GM12874 (cell line): Measurements from ENCODE around the gene P3R3URF.

Experiments used
- TF ChIP-seq, protein P1 (sequence below): IDR thresholded peaks from 2 replicates; pipeline ENCODE4 v1.5.1; 2011; ENCODE audit warnings: low read depth, mild to moderate bottlenecking, control low read depth, low read length, moderate library complexity; ENCODE audit not compliant: insufficient read depth

The P3R3URF gene

DNA sequence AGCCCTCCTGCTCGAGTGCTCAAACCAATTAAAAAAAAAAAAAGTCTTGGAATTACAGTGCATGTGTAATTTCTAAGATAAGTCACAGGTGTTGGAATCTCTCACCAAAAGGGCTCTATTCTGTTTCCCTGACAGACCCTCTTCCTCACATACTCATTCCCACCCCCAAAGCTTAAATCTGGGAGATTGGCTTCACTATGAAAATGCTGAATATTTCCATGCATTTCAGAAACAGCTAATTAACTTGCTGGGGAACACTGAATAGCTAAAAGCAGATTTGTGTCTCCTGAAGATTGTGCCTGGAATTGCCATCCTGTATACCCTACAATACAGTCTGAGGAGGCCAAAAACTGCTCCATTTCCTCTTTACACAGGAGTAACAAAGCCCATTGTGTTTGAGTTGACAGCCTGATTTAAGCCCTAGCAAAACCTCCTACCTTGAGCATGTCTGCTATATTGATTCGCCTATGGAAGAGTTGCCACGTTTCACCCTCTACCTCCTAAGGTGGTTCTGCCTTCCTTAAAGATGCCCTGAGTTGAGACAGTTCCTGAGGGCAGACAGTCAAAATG is 42.4 kb downstream of the P3R3URF start:
- TF ChIP-seq, protein P1, sequence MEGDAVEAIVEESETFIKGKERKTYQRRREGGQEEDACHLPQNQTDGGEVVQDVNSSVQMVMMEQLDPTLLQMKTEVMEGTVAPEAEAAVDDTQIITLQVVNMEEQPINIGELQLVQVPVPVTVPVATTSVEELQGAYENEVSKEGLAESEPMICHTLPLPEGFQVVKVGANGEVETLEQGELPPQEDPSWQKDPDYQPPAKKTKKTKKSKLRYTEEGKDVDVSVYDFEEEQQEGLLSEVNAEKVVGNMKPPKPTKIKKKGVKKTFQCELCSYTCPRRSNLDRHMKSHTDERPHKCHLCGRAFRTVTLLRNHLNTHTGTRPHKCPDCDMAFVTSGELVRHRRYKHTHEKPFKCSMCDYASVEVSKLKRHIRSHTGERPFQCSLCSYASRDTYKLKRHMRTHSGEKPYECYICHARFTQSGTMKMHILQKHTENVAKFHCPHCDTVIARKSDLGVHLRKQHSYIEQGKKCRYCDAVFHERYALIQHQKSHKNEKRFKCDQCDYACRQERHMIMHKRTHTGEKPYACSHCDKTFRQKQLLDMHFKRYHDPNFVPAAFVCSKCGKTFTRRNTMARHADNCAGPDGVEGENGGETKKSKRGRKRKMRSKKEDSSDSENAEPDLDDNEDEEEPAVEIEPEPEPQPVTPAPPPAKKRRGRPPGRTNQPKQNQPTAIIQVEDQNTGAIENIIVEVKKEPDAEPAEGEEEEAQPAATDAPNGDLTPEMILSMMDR = no peak

DNA sequence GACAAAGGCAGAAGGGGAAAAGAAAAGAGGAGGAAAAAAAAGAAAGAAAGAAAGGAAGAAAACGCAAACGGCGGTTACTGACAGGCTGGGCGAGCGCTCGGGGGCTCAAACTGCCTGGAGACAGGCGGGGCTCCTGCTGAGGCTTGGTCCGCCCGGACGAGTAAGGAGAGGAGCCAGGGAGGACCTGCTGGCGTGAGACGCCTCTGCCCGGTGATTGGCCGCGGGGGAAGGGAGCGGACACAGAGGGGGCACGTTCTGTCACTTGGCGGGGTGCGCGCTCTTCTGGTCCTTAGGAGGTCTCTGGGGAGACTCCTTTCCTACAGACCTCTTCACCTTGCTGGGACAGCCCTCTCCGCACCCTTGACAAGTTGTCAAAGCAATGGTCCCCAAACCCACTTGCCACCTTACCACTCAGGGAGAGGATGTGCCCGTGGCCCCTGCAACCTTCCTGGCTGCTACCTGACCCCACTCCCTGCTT is 43.1 kb downstream of the P3R3URF start:
- TF ChIP-seq, protein P1 = no peak

DNA sequence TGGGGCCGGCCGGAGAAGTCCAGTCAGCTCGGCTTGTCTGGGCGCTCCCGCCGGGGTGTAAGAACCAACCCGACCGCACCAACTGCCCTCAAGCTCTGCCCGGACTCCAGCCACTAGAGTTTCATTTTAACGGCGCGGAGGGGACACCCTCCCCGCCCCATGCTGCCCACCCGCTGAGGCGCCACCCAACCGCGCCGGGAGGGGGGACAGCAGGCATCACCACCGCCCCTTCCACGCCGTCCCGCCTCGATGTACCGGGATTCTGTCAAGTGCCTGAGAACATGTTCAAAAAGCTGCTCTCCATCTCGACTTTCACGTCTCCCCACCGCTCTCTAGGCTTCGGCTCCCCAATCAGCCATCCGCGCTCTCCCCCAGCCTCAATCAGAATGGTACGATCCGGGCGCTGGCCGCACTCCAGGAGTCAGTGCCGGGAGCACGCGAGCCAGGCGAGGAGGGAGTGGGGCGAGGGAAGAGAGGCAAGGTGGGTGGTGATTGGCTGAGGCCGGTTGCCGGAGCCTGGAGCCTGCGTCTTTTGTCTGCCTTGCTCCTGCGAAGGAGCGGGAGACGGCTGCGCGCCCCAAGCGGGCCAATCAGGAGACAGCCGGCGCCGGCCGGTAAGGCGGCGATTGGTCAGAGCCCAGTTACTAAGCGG is 43.6 kb downstream of the P3R3URF start, which contains the start of gene PIK3R3:
TSS of gene PIK3R3 (minus strand) at position 101 of the 652 bp plus-strand sequence. CDS start 677 bp downstream, outside the sequence.
- TF ChIP-seq, protein P1 = no peak

DNA sequence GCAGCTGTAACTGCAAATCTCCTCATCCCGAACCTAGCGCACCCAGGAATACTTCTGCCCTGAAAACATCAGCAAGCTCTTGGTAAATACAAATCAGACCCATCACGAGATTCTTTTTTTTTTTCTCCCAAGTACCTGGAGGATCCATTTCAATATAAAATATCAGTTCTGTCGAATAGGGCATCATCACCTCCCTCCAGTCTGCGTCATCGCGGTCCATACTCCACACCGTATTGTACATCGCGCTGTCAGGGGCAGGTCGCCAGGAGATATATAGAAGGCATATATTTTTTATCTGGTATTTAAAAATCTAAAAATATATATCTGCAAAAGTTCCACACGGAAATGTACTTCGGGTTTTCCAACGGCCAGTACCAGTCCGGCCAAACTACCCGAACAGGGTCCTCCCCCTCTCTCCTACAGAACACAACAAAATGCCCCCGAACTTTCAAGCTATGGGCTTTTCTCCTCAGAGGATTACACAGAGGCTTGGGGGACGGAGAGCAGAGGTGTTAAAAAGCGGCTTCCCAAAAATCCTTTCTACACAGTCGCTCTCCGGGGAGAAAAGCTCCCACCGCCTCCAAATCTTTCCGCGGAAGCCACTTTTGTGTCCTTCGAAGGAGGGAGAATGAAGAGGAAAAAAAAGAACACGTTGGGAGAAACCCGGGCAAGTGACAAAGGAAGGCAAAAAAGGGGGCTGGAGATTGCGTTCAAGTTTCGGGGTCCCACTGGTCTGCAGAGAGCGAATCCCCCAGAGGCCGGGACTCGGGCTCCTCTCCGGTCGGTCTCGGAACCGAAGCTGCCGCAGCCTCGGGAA is 44.4 kb downstream of the P3R3URF start:
- TF ChIP-seq, protein P1 = no peak

DNA sequence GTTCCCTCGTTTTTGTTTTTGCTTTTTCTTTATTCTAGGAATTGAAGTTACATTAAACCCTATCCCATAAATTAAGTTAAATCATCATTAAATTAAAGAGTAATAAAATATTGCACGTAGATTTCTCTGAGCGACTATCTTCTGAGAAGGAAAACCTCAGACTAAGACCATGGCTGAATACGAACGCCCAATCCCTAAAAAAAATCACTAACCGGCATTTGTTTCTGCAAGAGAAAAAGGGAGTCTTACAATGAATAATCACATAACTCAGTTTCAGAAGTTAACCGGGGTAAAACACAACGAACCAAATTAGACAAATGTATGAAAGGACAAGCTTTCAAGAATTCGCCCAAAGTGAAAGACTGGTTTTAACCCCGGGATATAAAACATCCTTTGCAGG is 45.2 kb downstream of the P3R3URF start:
- TF ChIP-seq, protein P1 = no peak

DNA sequence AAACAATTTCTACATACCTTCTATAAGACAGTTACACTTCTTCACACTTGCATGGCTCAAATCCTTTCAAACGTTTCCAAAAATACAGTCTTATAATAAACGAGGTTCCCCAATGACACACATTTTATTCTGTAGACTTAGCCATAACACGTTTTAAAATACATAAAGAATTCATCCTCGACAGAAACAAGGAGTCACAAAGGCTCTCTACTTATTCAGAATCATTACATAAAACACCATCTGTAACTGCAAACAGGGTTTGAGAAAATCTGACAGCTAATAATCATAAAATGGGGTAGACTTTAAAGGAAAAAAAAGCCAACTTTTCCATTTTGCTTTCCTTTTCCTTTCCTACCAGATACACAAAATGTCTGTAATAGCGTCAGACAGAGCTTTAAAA is 45.7 kb downstream of the P3R3URF start:
- TF ChIP-seq, protein P1 = no peak

DNA sequence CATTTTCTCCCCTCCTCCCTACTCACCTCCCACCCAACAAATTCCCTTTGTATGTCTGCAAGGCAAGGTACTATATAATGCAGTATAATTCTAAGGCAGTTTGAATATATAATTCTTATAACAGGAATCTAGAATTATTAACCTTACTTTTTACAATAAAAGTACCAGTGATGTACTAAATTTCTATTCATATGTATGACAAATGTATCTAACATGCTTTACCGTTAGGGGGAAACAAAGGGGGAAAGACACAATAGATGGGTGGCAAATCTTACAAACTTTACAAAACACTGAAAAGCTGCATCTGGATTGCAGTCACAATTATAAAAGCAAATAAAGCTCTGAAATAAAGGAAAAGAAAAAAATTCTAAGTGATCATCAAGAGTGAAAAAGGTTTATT is 46.2 kb downstream of the P3R3URF start:
- TF ChIP-seq, protein P1 = no peak
